ENCODE data around the gene NPM3.
A peak's percentile ranks its signal among the peaks of the same experiment; 100 is the strongest.

Gene NPM3

GRCh38 chr10:101782811-101783735 is at the start of gene NPM3:
NPM3 (minus strand) TSS chr10:101783446; CDS start chr10:101783390, 56 bp downstream.
- DNase-seq: peak; percentile 77 to 81

GRCh38 chr10:101832325-101832771 is 49.1 kb upstream of the NPM3 start:
- no peak for DNase-seq

- DNase-seq: no peak
These were observed 48.0 kb upstream of the NPM3 start for GRCh38 chr10:101831169-101831811.

GRCh38 chr10:101830322-101831168 is 47.3 kb upstream of the NPM3 start:
- DNase-seq: peak; percentile 95

GRCh38 chr10:101829561-101830315 is 46.5 kb upstream of the NPM3 start:
- peak; percentile 82 to 84 for DNase-seq

GRCh38 chr10:101828766-101829551 is 45.7 kb upstream of the NPM3 start:
- no peak for DNase-seq

- no peak for DNase-seq
These were observed 44.8 kb upstream of the NPM3 start for GRCh38 chr10:101827919-101828600.

- DNase-seq: no peak
These were observed 43.7 kb upstream of the NPM3 start for GRCh38 chr10:101826852-101827434.

GRCh38 chr10:101824736-101825135 is 41.5 kb upstream of the NPM3 start:
- DNase-seq: no peak

GRCh38 chr10:101818872-101819633 is 35.8 kb upstream of the NPM3 start:
- DNase-seq: no peak

- DNase-seq: peak; percentile 99 to 100
These were observed 35.0 kb upstream of the NPM3 start, which contains the start of gene OGA for GRCh38 chr10:101818119-101818871. OGA (minus strand) TSS chr10:101818444; CDS start chr10:101818022, 422 bp downstream.

GRCh38 chr10:101817337-101818118 is 34.3 kb upstream of the NPM3 start:
- DNase-seq: peak in 1 of 2 donors; percentile 35

GRCh38 chr10:101816913-101817336 is 33.7 kb upstream of the NPM3 start:
- no peak for DNase-seq

GRCh38 chr10:101816376-101816775 is 33.1 kb upstream of the NPM3 start:
- no peak for DNase-seq

GRCh38 chr10:101814466-101815071 is 31.3 kb upstream of the NPM3 start:
- peak in 1 of 2 donors; percentile 16 for DNase-seq

GRCh38 chr10:101812606-101813005 is 29.4 kb upstream of the NPM3 start:
- no peak for DNase-seq

GRCh38 chr10:101807158-101807557 is 23.9 kb upstream of the NPM3 start:
- DNase-seq: no peak

Data from CD4-positive, alpha-beta T cell treated with Interferon alpha-2 for 1 hour (primary cell).